ENCODE data around the gene APRT.

APRT gene, protein sequence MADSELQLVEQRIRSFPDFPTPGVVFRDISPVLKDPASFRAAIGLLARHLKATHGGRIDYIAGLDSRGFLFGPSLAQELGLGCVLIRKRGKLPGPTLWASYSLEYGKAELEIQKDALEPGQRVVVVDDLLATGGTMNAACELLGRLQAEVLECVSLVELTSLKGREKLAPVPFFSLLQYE

DNA sequence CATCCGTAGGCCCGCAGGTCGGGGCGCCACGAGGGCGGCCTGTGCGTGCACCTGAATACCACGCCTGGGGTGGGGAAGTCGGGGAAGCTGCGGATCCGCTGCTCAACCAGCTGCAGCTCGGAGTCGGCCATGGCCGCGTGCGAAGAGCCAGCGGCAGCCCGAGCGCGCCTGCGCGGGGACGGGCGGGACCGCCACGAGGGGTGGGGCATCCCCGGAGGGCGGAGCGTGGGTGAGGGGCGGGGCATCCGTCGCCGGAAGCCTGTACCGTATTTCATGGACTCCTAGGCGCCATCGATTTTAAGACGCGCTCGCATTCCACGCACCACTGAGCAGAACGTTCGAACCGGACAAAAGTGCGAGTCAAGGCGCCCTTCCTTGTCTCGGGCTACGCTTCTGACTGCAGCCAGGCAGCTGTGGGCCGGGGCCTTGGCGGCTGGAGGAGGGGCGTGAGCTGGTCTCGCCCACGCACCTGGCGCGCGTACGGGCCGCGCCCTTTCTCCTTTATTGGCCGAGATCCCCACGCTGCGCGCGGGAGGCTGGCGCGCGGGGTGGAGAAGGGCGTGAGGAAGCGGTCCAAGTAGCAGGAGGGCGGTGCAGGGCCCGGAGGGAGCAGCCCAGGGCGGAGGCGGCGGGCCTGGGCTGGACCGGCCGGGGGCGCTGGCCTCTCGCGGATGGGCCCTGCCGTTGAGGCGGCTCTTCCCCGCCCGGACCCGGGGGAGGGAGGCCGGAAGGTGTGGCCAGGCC, at the start of gene APRT:
APRT (minus strand) TSS at position 160 of the 744 bp plus-strand sequence; CDS start at position 131, 29 bp downstream.
- H3K27me3 ChIP-seq (ENCODE audit: insufficient read depth, low read length): peaks cover 5% of the 10 kb centered on the region; the same call in 1 of the 2 replicates
- H3K79me2 ChIP-seq (ENCODE audit: insufficient read depth, low read length): no peaks in the 10 kb centered on the region
- H4K20me1 ChIP-seq (ENCODE audit: insufficient read depth, low read length): no peaks in the 10 kb centered on the region
- no peaks in the 10 kb centered on the region for H3K9me2 ChIP-seq (ENCODE audit: low read depth, low read length)
- peak within 1 kb of the TSS; percentile 89 for H3K9ac ChIP-seq (ENCODE audit: low read length)
- H3K36me3 ChIP-seq (ENCODE audit: insufficient read depth, low read length): peaks cover 33% of the 10 kb centered on the region
- no peak for TF ChIP-seq EZH2 (IDR thresholded peaks at IDR 0.05; ENCODE audit: borderline replicate concordance, low read length)
- TF ChIP-seq, protein P1, sequence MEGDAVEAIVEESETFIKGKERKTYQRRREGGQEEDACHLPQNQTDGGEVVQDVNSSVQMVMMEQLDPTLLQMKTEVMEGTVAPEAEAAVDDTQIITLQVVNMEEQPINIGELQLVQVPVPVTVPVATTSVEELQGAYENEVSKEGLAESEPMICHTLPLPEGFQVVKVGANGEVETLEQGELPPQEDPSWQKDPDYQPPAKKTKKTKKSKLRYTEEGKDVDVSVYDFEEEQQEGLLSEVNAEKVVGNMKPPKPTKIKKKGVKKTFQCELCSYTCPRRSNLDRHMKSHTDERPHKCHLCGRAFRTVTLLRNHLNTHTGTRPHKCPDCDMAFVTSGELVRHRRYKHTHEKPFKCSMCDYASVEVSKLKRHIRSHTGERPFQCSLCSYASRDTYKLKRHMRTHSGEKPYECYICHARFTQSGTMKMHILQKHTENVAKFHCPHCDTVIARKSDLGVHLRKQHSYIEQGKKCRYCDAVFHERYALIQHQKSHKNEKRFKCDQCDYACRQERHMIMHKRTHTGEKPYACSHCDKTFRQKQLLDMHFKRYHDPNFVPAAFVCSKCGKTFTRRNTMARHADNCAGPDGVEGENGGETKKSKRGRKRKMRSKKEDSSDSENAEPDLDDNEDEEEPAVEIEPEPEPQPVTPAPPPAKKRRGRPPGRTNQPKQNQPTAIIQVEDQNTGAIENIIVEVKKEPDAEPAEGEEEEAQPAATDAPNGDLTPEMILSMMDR (IDR thresholded peaks at IDR 0.05; ENCODE audit: low read length): no peak
- peak within 1 kb of the TSS; percentile 91 for H3K4me2 ChIP-seq (ENCODE audit: low read length)
- H3K9me3 ChIP-seq (ENCODE audit: low read length): 0 out of 2 replicates have a peak, but pooled peaks cover 6% of the 10 kb centered on the region
- H3K4me1 ChIP-seq (ENCODE audit: insufficient read depth, low read length, severe bottlenecking): peaks cover 21% of the 10 kb centered on the region
- H2AFZ ChIP-seq (ENCODE audit: low read length): no peak within 1 kb of the TSS
- peaks cover 4% of the 10 kb centered on the region; the same call in 1 of the 2 replicates for H3F3A ChIP-seq (ENCODE audit: insufficient read depth, low read length)
- peak within 1 kb of the TSS; percentile 80 for H3K4me3 ChIP-seq (ENCODE audit: low read depth, low read length, poor library complexity, severe bottlenecking)
- peak within 1 kb of the TSS; percentile 78 for H3K27ac ChIP-seq (ENCODE audit: low read depth, low read length, poor library complexity, severe bottlenecking)

DNA sequence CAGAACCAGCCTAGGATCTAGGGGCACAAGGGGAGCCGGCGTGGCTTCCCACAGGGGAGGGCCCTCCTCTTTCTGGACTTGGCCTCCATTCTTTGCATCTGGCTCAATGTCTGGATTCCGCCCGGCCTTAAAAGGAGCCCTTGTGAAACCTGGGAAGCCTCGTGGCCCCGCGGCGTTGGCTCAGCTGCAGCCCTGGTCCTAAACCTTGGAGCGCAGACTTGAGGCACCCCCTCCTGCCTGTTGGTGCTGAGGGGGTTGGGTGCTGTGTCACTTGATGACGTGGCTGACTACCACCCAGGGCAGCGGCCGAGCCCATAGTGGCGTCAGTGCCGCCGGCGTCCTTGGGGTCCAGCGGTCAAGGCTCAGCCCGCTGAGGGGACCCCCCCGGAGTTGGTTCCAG, 49.6 kb upstream of the APRT start:
- Histone ChIP-seq H3K27me3 (ENCODE audit: insufficient read depth, low read length) (no peaks in the 10 kb centered on the region; the same call in 1 of the 2 replicates), H3K9ac (ENCODE audit: low read length) (no peak overlapping the region), H3K4me1 (ENCODE audit: insufficient read depth, low read length, severe bottlenecking) (peaks cover 26% of the 10 kb centered on the region), H3K36me3 (ENCODE audit: insufficient read depth, low read length) (peaks cover 31% of the 10 kb centered on the region), H3K9me3 (ENCODE audit: low read length) (no peaks in the 10 kb centered on the region), H4K20me1 (ENCODE audit: insufficient read depth, low read length) (no peaks in the 10 kb centered on the region), H2AFZ (ENCODE audit: low read length) (no peak overlapping the region), H3K4me3 (ENCODE audit: low read depth, low read length, poor library complexity, severe bottlenecking) (no peak overlapping the region), H3K79me2 (ENCODE audit: insufficient read depth, low read length) (no peaks in the 10 kb centered on the region), H3K4me2 (ENCODE audit: low read length) (no peak overlapping the region), H3K9me2 (ENCODE audit: low read depth, low read length) (no peaks in the 10 kb centered on the region), H3K27ac (ENCODE audit: low read depth, low read length, poor library complexity, severe bottlenecking) (no peak overlapping the region), H3F3A (ENCODE audit: insufficient read depth, low read length) (no peaks in the 10 kb centered on the region)
- no peak for TF ChIP-seq EZH2 (IDR thresholded peaks at IDR 0.05; ENCODE audit: borderline replicate concordance, low read length)
- TF ChIP-seq, protein P1 (IDR thresholded peaks at IDR 0.05; ENCODE audit: low read length): no peak

DNA sequence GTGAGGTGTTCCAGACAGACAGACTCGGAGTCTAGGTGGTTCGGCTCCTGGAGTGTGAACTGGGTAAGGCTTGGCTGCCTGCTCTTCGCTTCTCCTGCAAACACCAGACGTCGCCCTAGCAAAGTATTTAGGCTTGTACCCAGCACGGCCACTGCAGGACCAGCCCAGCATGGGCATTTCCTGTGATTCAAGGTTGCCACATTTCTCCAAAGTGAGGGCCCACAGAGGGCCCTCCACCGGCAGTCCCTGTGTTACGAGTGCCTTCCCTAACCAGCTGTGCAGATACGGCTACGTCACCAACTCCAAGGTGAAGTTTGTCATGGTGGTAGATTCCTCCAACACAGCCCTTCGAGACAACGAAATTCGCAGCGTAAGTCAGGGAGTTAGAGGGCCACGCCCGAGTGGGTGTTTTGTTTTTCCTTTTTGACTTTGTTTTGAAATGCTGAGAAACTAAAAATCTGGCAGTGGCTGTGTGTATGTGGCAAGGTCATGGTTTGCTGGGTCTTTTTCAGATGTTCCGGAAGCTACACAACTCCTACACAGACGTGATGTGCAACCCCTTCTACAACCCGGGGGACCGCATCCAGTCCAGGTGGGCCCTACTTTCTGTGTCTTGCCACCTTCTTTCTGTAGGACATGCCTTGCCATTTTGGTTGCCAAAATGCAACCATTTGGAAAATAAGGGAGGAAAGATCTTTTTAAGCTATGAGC, 47.8 kb upstream of the APRT start:
- Histone ChIP-seq H3K9me2 (ENCODE audit: low read depth, low read length) (no peaks in the 10 kb centered on the region), H3K9ac (ENCODE audit: low read length) (no peak overlapping the region), H3K4me3 (ENCODE audit: low read depth, low read length, poor library complexity, severe bottlenecking) (no peak overlapping the region), H3F3A (ENCODE audit: insufficient read depth, low read length) (no peaks in the 10 kb centered on the region), H3K27ac (ENCODE audit: low read depth, low read length, poor library complexity, severe bottlenecking) (no peak overlapping the region), H3K79me2 (ENCODE audit: insufficient read depth, low read length) (no peaks in the 10 kb centered on the region), H3K36me3 (ENCODE audit: insufficient read depth, low read length) (peaks cover 31% of the 10 kb centered on the region), H3K9me3 (ENCODE audit: low read length) (no peaks in the 10 kb centered on the region), H4K20me1 (ENCODE audit: insufficient read depth, low read length) (no peaks in the 10 kb centered on the region), H2AFZ (ENCODE audit: low read length) (no peak overlapping the region), H3K27me3 (ENCODE audit: insufficient read depth, low read length) (no peaks in the 10 kb centered on the region), H3K4me1 (ENCODE audit: insufficient read depth, low read length, severe bottlenecking) (peaks cover 33% of the 10 kb centered on the region), H3K4me2 (ENCODE audit: low read length) (no peak overlapping the region)
- TF ChIP-seq EZH2 (IDR thresholded peaks at IDR 0.05; ENCODE audit: borderline replicate concordance, low read length): no peak
- TF ChIP-seq, protein P1 (IDR thresholded peaks at IDR 0.05; ENCODE audit: low read length): no peak

Measured in OCI-LY1 (cell line).